Measurements from ENCODE around the gene RASA4B. TPM values are rescaled to one million over a fixed set of nuclear protein-coding genes. Genes with fewer than 3 reads are reported as not detected.

The RASA4B gene
- total and polyA plus RNA-seq, 2 of the 4 experiments (the other 2 are of a cell fraction) = 1.8 to 7.7 TPM

DNA sequence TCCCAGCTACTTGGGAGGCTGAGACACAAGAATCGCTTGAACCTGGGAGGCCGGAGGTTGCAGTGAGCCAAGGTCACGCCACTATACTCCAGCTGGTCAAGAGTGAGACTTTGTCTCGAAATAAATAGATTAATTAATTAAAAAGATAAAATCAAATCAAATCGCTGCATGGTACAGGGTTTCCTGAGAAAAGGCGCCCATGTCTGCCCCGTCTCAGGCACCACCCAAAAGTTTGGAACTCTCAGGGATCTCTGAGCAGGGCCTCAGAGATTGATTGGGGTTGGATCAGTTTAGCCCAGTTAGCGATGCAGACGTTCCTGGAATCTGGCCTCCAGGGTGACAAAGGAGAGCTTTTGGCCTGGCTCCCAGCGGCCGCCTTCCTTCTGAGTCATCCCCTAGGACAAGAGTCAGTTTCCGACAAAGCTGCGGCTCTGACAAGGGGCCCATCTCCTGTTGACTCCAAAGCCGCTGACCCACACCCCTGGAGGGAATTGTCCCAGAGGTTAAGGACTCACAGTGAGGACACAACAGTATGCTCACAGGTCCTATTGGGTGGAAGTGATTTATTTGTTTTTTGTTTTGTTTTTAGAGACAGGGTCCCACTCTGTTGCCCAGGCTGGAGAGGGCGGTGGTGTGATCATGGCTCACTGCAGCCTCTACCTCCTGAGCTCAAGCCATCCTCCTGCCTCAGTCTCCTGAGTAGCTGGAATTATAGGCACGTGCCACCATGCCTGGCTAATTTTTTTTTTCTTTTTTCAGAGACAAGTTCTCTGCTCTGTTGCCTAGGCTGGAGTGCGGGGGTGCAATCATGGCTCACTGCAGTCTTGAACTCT, 77.4 kb downstream of the RASA4B start:
- ATAC-seq (ENCODE audit: low read depth) (peak; percentile 90), DNase-seq (peak; percentile 79)
- no peak overlapping the region for H2AK9ac ChIP-seq (replicated peaks; ENCODE audit: low read depth, low read length, poor library complexity)
- intact Hi-C loops (cut with micrococcal nuclease) = no loop called here
- 0 out of 2 replicates have a peak overlapping the region, but pooled peaks have one; percentile 16 for H2BK120ac ChIP-seq (ENCODE audit: low read depth, low read length)
- peak overlapping the region; percentile 47; the same call in 1 of the 2 replicates for H2AK5ac ChIP-seq (ENCODE audit: low read depth, low read length)
- H3K9me1 ChIP-seq (ENCODE audit: insufficient read depth, low read length) = peaks cover 2% of the 10 kb centered on the region; the same call in 1 of the 2 replicates
- 0 out of 2 replicates have a peak overlapping the region, but pooled peaks have one; percentile 4 for H3K18ac ChIP-seq (ENCODE audit: low read depth, low read length)
- H3K27me3 ChIP-seq (ENCODE audit: control insufficient read depth, insufficient read depth, low read length) = no peaks in the 10 kb centered on the region
- H3K4me3 ChIP-seq (ENCODE audit: insufficient read depth, low read depth, low read length) = no peak overlapping the region
- peak overlapping the region; percentile 71; the same call in 1 of the 2 replicates for H3K4ac ChIP-seq (ENCODE audit: low read depth, low read length)
- no TSS peak for BruUV-seq (replicated peaks)
- H3K4me2 ChIP-seq (ENCODE audit: low read depth, low read length) = peak overlapping the region; percentile 45; the same call in 1 of the 2 replicates
- 50% methylated on average over 2 of the region's 17 CpGs; no CpG with 5 or more reads in 1 of the 2 experiments for WGBS, 2 experiments (ENCODE audit: extremely low coverage in 2 of 2, insufficient read length in 1 of 2)
- dilution Hi-C loops (cut with HindIII; ENCODE audit: low sequenced_read_pairs, unreplicated experiment) = no loop called here
- TF ChIP-seq CTCF (conservative IDR thresholded peaks at IDR 0.05; ENCODE audit: low read depth, low read length) (no peak), SMC3 (IDR thresholded peaks at IDR 0.05; ENCODE audit: low read depth, low read length) (0 out of 2 replicates have a peak, but pooled peaks have one; percentile 15), MAFK (IDR thresholded peaks at IDR 0.05; ENCODE audit: low read depth, low read length) (no peak), CHD1 (IDR thresholded peaks at IDR 0.05; ENCODE audit: low read depth, low read length) (no peak), RFX5 (IDR thresholded peaks at IDR 0.05; ENCODE audit: low read depth, low read length) (no peak)
- ChIA-PET CTCF (no interaction called here), POLR2A (ENCODE audit: unreplicated experiment) (no interaction called here)
- H3K23ac ChIP-seq (ENCODE audit: low read depth, low read length) = peak overlapping the region; percentile 70
- no peak overlapping the region; the same call in 2 of the 3 replicates for H2BK15ac ChIP-seq (ENCODE audit: low read depth, low read length)
- no peak overlapping the region for H3K56ac ChIP-seq (ENCODE audit: extremely low read depth, insufficient read depth, low read length)
- H2AFZ ChIP-seq (replicated peaks; ENCODE audit: low read length, poor library complexity) = peak overlapping the region; percentile 74
- in situ Hi-C loops (cut with MboI; ENCODE audit: low sequenced_read_pairs) = no loop called here
- H2BK5ac ChIP-seq (ENCODE audit: low read depth, low read length, poor library complexity, severe bottlenecking) = peak overlapping the region; percentile 55
- peak overlapping the region; percentile 5; the same call in 1 of the 2 replicates for H4K5ac ChIP-seq (ENCODE audit: low read depth, low read length)
- H3K14ac ChIP-seq (replicated peaks; ENCODE audit: low read depth, low read length) = 0 out of 2 replicates have a peak overlapping the region, but pooled peaks have one; percentile 58
- 0 out of 2 replicates have a peak overlapping the region, but pooled peaks have one; percentile 16 for H2BK20ac ChIP-seq (ENCODE audit: low read depth, low read length)
- peaks cover 6 to 27% of the 10 kb centered on the region in 2 experiments for H3K79me1 ChIP-seq (ENCODE audit: low read depth in 1 of 2, low read length in 2 of 2)
- peak overlapping the region; percentile 24; the same call in 1 of the 2 replicates for H4K91ac ChIP-seq (ENCODE audit: insufficient read depth, low read depth, low read length)
- H3K9ac ChIP-seq (ENCODE audit: low read depth, low read length) = no peak overlapping the region
- H3K4me1 ChIP-seq (ENCODE audit: control insufficient read depth, insufficient read depth, low read length) = peaks cover 3% of the 10 kb centered on the region
- peaks cover 19% of the 10 kb centered on the region for H3K36me3 ChIP-seq (ENCODE audit: control insufficient read depth, insufficient read depth, low read length)
- peak overlapping the region; percentile 56 to 83; a peak in 3 of 4 replicates for H4K8ac ChIP-seq (ENCODE audit: low read depth in 2 of 2, low read length in 2 of 2)
- peak overlapping the region; percentile 41; the same call in 1 of the 2 replicates for H3K27ac ChIP-seq (ENCODE audit: insufficient read depth, low read length)
- no peaks in the 10 kb centered on the region for H4K20me1 ChIP-seq (ENCODE audit: insufficient read depth, low read length)
- no peaks in the 10 kb centered on the region for H3K9me3 ChIP-seq (ENCODE audit: control insufficient read depth, insufficient read depth, low read length)
